ENCODE results near the gene RNF182.
"Not testable (repeated sequence)": the region's sequence is repeated elsewhere in the genome, so short reads cannot be mapped to it uniquely, and the experiment has no call there.

Gene RNF182

GRCh38 chr6:13918686-13919250 lies 6.0 kb upstream of the RNF182 start:
- DNase-seq = no peak

- DNase-seq = no peak
These were observed 4.9 kb upstream of the RNF182 start for GRCh38 chr6:13919861-13920260.

- no peak for DNase-seq
These were observed 4.2 kb upstream of the RNF182 start for GRCh38 chr6:13920552-13920951.

GRCh38 chr6:13922750-13923149 lies 2.0 kb upstream of the RNF182 start:
- no peak for DNase-seq

GRCh38 chr6:13923527-13924145 lies 1.1 kb upstream of the RNF182 start:
- DNase-seq = no peak

GRCh38 chr6:13924146-13924948 lies 405 bp upstream of the RNF182 start:
- DNase-seq = no peak

GRCh38 chr6:13926378-13926777 lies 1.6 kb downstream of the RNF182 start:
- no peak for DNase-seq

GRCh38 chr6:13927203-13927602 lies 2.5 kb downstream of the RNF182 start:
- no peak for DNase-seq

- DNase-seq = no peak
These were observed 4.4 kb downstream of the RNF182 start for GRCh38 chr6:13929196-13929595.

- no peak for DNase-seq
These were observed 7.1 kb downstream of the RNF182 start for GRCh38 chr6:13931797-13932402.

- DNase-seq = no peak
These were observed 8.0 kb downstream of the RNF182 start for GRCh38 chr6:13932785-13933184.

- no peak for DNase-seq
These were observed 10.0 kb downstream of the RNF182 start for GRCh38 chr6:13934721-13935120.

- DNase-seq = no peak
These were observed 10.6 kb downstream of the RNF182 start for GRCh38 chr6:13935190-13935880.

GRCh38 chr6:13935881-13936261 lies 11.1 kb downstream of the RNF182 start:
- not testable (repeated sequence) for DNase-seq

GRCh38 chr6:13941902-13942301 lies 17.1 kb downstream of the RNF182 start:
- no peak for DNase-seq

- DNase-seq = no peak
These were observed 19.2 kb downstream of the RNF182 start for GRCh38 chr6:13943943-13944342.

GRCh38 chr6:13946506-13946905 lies 21.8 kb downstream of the RNF182 start:
- no peak for DNase-seq

GRCh38 chr6:13947611-13948178 lies 22.9 kb downstream of the RNF182 start:
- DNase-seq = no peak

- DNase-seq = peak; percentile 61
These were observed 27.3 kb downstream of the RNF182 start for GRCh38 chr6:13952101-13952500.

- DNase-seq = no peak
These were observed 28.4 kb downstream of the RNF182 start for GRCh38 chr6:13953061-13953705.

GRCh38 chr6:13965582-13966127 lies 40.9 kb downstream of the RNF182 start:
- DNase-seq = no peak

- DNase-seq = no peak
These were observed 46.6 kb downstream of the RNF182 start for GRCh38 chr6:13971303-13971702.
